Measurements from ENCODE around the gene PLCL2.

PLCL2 gene

DNA sequence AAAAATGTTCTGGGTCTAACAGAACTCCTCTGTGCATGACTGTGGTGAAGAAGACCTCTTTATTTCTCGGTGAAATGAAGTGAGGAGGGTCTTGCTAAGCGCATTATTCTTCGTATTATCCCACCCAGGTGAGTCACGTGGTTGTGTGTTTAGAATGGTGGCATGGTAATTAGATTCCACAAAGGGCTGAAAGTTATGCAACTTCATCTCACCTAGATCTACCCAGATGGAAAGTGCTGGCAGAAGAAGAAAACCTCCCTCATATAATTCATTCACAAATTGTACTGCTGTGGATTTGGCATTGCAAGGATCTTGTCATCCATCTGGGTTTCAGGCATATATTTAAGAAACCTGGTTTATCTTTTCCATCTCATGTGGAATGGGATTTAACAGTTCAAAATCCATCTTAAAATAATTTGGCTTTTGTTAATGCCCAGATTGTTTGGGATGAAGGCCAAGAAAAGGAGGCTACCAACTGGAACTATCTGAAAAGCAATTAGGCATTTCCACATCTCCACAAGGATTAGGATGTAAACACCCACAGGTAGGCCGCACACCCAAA, 175.3 kb downstream of the PLCL2 start:
- H3K4me1 ChIP-seq (ENCODE audit: insufficient read depth, low read length), result no peaks in the 10 kb centered on the region
- no peak overlapping the region for H3K9ac ChIP-seq (ENCODE audit: low read depth, low read length)
- H3K9me3 ChIP-seq (ENCODE audit: insufficient read depth, low read depth, low read length), result no peaks in the 10 kb centered on the region
- no peaks in the 10 kb centered on the region for H3K36me3 ChIP-seq (ENCODE audit: insufficient read depth, low read depth, low read length)
- no peak overlapping the region for H3K27ac ChIP-seq (ENCODE audit: low read length)
- no peak overlapping the region for H3K4me3 ChIP-seq (ENCODE audit: low read length)
- H3K27me3 ChIP-seq (ENCODE audit: insufficient read depth, low read length), result no peaks in the 10 kb centered on the region

GRCh38 chr3:17061005-17061404, 176.2 kb downstream of the PLCL2 start:
- no peaks in the 10 kb centered on the region; the same call in 1 of the 2 replicates for H3K4me1 ChIP-seq (ENCODE audit: insufficient read depth, low read length)
- H3K9me3 ChIP-seq (ENCODE audit: insufficient read depth, low read depth, low read length), result no peaks in the 10 kb centered on the region
- no peaks in the 10 kb centered on the region for H3K36me3 ChIP-seq (ENCODE audit: insufficient read depth, low read depth, low read length)
- no peak overlapping the region for H3K9ac ChIP-seq (ENCODE audit: low read depth, low read length)
- no peak overlapping the region for H3K4me3 ChIP-seq (ENCODE audit: low read length)
- H3K27me3 ChIP-seq (ENCODE audit: insufficient read depth, low read length), result no peaks in the 10 kb centered on the region
- H3K27ac ChIP-seq (ENCODE audit: low read length), result no peak overlapping the region

DNA sequence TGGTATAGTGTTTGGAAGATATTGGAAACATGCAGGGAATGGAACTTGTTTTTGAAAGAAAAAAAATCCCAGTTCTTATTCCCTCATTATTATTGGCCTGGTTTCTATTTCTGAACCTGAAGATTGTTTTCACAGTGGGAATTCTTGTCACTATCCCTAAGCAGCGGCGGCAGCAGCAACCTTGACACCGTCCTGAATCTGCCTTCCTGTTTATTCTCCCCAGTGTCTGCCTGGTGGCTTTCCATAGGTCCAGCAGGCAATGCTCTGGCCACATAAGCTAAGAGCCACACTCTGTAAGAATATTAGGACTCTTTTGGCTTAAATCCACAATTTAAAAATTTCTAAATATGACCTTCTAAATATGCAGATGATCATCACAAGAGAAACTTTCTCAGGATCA, 178.0 kb downstream of the PLCL2 start:
- H3K9ac ChIP-seq (ENCODE audit: low read depth, low read length), result no peak overlapping the region
- no peak overlapping the region for H3K4me3 ChIP-seq (ENCODE audit: low read length)
- H3K9me3 ChIP-seq (ENCODE audit: insufficient read depth, low read depth, low read length), result no peaks in the 10 kb centered on the region
- H3K36me3 ChIP-seq (ENCODE audit: insufficient read depth, low read depth, low read length), result no peaks in the 10 kb centered on the region
- H3K4me1 ChIP-seq (ENCODE audit: insufficient read depth, low read length), result no peaks in the 10 kb centered on the region; the same call in 1 of the 2 replicates
- H3K27ac ChIP-seq (ENCODE audit: low read length), result no peak overlapping the region
- H3K27me3 ChIP-seq (ENCODE audit: insufficient read depth, low read length), result no peaks in the 10 kb centered on the region

DNA sequence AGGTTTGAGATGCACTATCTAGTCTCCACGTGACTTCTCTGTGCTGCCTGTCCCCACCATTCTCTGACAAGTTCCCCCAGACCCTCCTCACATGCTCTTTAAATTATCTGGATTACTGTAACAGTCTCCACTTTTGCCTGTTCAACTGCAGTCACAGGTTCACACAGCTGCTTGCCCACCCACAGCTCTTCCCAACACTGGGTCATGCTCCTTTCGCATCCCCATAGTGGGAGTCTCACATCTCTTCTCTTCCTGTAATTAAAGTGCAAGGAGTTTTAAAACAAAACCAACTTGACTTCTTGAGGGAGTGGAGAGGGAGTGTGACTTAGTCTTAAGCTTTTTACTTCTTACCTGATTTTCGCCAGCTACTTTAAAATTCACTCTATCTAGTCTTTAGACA, 178.8 kb downstream of the PLCL2 start:
- Histone ChIP-seq H3K4me1 (ENCODE audit: insufficient read depth, low read length) (no peaks in the 10 kb centered on the region; the same call in 1 of the 2 replicates), H3K9me3 (ENCODE audit: insufficient read depth, low read depth, low read length) (no peaks in the 10 kb centered on the region)

DNA sequence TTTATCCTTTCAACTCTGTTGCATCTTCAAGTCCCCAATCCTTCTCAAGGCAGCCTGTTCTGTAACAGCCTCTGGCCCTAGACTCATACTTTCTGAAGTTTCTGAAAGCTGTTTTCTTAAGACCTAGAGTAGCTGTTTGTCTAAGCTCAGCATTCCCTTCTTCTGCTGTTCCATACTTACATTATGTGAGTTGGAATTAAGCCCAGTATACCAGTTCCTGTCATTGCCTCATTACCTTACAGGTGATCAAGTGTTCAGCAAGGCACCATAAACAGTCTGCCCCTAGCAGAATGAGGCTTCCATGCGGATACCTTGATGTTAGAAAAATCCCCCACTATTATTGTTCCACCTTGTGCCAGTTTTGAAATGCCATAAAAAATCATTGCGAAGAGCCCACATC, 180.6 kb downstream of the PLCL2 start:
- no peaks in the 10 kb centered on the region for H3K36me3 ChIP-seq (ENCODE audit: insufficient read depth, low read depth, low read length)
- no peak overlapping the region for H3K4me3 ChIP-seq (ENCODE audit: low read length)
- H3K27me3 ChIP-seq (ENCODE audit: insufficient read depth, low read length), result no peaks in the 10 kb centered on the region
- H3K27ac ChIP-seq (ENCODE audit: low read length), result no peak overlapping the region
- H3K4me1 ChIP-seq (ENCODE audit: insufficient read depth, low read length), result peaks cover 13% of the 10 kb centered on the region
- no peaks in the 10 kb centered on the region for H3K9me3 ChIP-seq (ENCODE audit: insufficient read depth, low read depth, low read length)
- H3K9ac ChIP-seq (ENCODE audit: low read depth, low read length), result no peak overlapping the region

More for the DNA sequence above, 178.8 kb downstream of the PLCL2 start:
- Histone ChIP-seq H3K27ac (ENCODE audit: low read length) (no peak overlapping the region), H3K27me3 (ENCODE audit: insufficient read depth, low read length) (no peaks in the 10 kb centered on the region), H3K4me3 (ENCODE audit: low read length) (no peak overlapping the region), H3K9ac (ENCODE audit: low read depth, low read length) (no peak overlapping the region), H3K36me3 (ENCODE audit: insufficient read depth, low read depth, low read length) (no peaks in the 10 kb centered on the region)

DNA sequence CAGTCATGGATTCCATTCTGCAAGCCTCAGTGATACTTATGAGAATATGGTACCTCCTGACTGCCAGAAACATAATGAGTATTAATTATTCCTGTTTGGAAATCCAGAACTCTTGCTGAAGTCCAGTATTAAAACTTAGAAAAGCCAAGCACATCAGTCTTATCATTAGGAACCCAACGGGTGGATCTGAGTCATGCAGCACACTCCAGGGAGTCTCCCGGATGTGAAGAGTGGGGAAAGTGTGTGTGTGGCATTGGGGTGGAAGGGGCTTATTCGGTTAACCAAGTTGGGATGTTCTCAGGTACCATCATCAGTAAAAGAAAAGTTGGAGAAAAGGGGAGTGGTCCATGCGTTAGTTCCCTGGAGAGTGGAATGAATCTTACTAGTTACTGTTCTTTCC, 181.1 kb downstream of the PLCL2 start:
- Histone ChIP-seq H3K27ac (ENCODE audit: low read length) (no peak overlapping the region), H3K4me3 (ENCODE audit: low read length) (no peak overlapping the region), H3K27me3 (ENCODE audit: insufficient read depth, low read length) (no peaks in the 10 kb centered on the region), H3K9ac (ENCODE audit: low read depth, low read length) (no peak overlapping the region), H3K36me3 (ENCODE audit: insufficient read depth, low read depth, low read length) (no peaks in the 10 kb centered on the region), H3K9me3 (ENCODE audit: insufficient read depth, low read depth, low read length) (no peaks in the 10 kb centered on the region), H3K4me1 (ENCODE audit: insufficient read depth, low read length) (peaks cover 19% of the 10 kb centered on the region)

- Histone ChIP-seq H3K36me3 (ENCODE audit: insufficient read depth, low read depth, low read length) (no peaks in the 10 kb centered on the region), H3K4me1 (ENCODE audit: insufficient read depth, low read length) (peaks cover 21% of the 10 kb centered on the region), H3K27ac (ENCODE audit: low read length) (no peak overlapping the region), H3K27me3 (ENCODE audit: insufficient read depth, low read length) (no peaks in the 10 kb centered on the region), H3K4me3 (ENCODE audit: low read length) (no peak overlapping the region), H3K9me3 (ENCODE audit: insufficient read depth, low read depth, low read length) (no peaks in the 10 kb centered on the region), H3K9ac (ENCODE audit: low read depth, low read length) (no peak overlapping the region; the same call in 1 of the 2 replicates)
Measured at GRCh38 chr3:17069754-17070153, 185.0 kb downstream of the PLCL2 start.

- no peaks in the 10 kb centered on the region for H3K9me3 ChIP-seq (ENCODE audit: insufficient read depth, low read depth, low read length)
Measured at GRCh38 chr3:17070161-17070959, 185.6 kb downstream of the PLCL2 start.

GRCh38 chr3:17074559-17074958, 189.8 kb downstream of the PLCL2 start:
- no peaks in the 10 kb centered on the region for H3K36me3 ChIP-seq (ENCODE audit: insufficient read depth, low read depth, low read length)
- peaks cover 14% of the 10 kb centered on the region for H3K4me1 ChIP-seq (ENCODE audit: insufficient read depth, low read length)
- H3K27me3 ChIP-seq (ENCODE audit: insufficient read depth, low read length), result no peaks in the 10 kb centered on the region
- no peak overlapping the region for H3K27ac ChIP-seq (ENCODE audit: low read length)
- H3K4me3 ChIP-seq (ENCODE audit: low read length), result no peak overlapping the region
- no peaks in the 10 kb centered on the region for H3K9me3 ChIP-seq (ENCODE audit: insufficient read depth, low read depth, low read length)
- H3K9ac ChIP-seq (ENCODE audit: low read depth, low read length), result no peak overlapping the region

More at GRCh38 chr3:17070161-17070959, 185.6 kb downstream of the PLCL2 start:
- H3K36me3 ChIP-seq (ENCODE audit: insufficient read depth, low read depth, low read length), result no peaks in the 10 kb centered on the region
- no peak overlapping the region for H3K27ac ChIP-seq (ENCODE audit: low read length)
- H3K27me3 ChIP-seq (ENCODE audit: insufficient read depth, low read length), result no peaks in the 10 kb centered on the region
- no peak overlapping the region for H3K4me3 ChIP-seq (ENCODE audit: low read length)
- H3K9ac ChIP-seq (ENCODE audit: low read depth, low read length), result no peak overlapping the region; the same call in 1 of the 2 replicates
- H3K4me1 ChIP-seq (ENCODE audit: insufficient read depth, low read length), result peaks cover 21% of the 10 kb centered on the region

GRCh38 chr3:17075358-17075757, 190.6 kb downstream of the PLCL2 start:
- Histone ChIP-seq H3K27ac (ENCODE audit: low read length) (no peak overlapping the region), H3K4me1 (ENCODE audit: insufficient read depth, low read length) (peaks cover 7% of the 10 kb centered on the region; the same call in 1 of the 2 replicates), H3K9me3 (ENCODE audit: insufficient read depth, low read depth, low read length) (no peaks in the 10 kb centered on the region), H3K9ac (ENCODE audit: low read depth, low read length) (no peak overlapping the region), H3K27me3 (ENCODE audit: insufficient read depth, low read length) (no peaks in the 10 kb centered on the region), H3K4me3 (ENCODE audit: low read length) (no peak overlapping the region), H3K36me3 (ENCODE audit: insufficient read depth, low read depth, low read length) (no peaks in the 10 kb centered on the region)

GRCh38 chr3:17075907-17076306, 191.2 kb downstream of the PLCL2 start:
- no peak overlapping the region for H3K9ac ChIP-seq (ENCODE audit: low read depth, low read length)
- H3K27me3 ChIP-seq (ENCODE audit: insufficient read depth, low read length), result no peaks in the 10 kb centered on the region
- no peak overlapping the region for H3K4me3 ChIP-seq (ENCODE audit: low read length)
- no peaks in the 10 kb centered on the region for H3K36me3 ChIP-seq (ENCODE audit: insufficient read depth, low read depth, low read length)
- H3K27ac ChIP-seq (ENCODE audit: low read length), result no peak overlapping the region
- peaks cover 1% of the 10 kb centered on the region; the same call in 1 of the 2 replicates for H3K4me1 ChIP-seq (ENCODE audit: insufficient read depth, low read length)
- no peaks in the 10 kb centered on the region for H3K9me3 ChIP-seq (ENCODE audit: insufficient read depth, low read depth, low read length)

Data from iPS-20b (cell line).